Psoas muscle (tissue), 8 donors: ENCODE results near the gene RBP3. TPM values are rescaled to one million over a fixed set of nuclear protein-coding genes. Genes with fewer than 3 reads are reported as not detected.

Experiments used
- ATAC-seq, 4 donors: fragments of 200-7000 bp; cut with Tn5 transposase; one replicate each; pipeline ENCODE4 v1.9.1; 2020; ENCODE audit warnings: moderate library complexity in 3 of 4, mild to moderate bottlenecking in 2 of 4
- DNase-seq, 2 donors: peaks; one replicate each; pipeline ENCODE4 v3.0.0-alpha.2; 2020
- H3K27ac ChIP-seq: fragments of 200-600 bp; one replicate; pipeline ENCODE4 v1.8.0; 2022
- H3K27me3 ChIP-seq, 3 donors: fragments of 200-600 bp in 1 of 3; one replicate each; pipeline versions ENCODE4 v1.6.1 to v1.8.0; 2013 to 2022; ENCODE audit warnings: low read length in 2 of 3, mild to moderate bottlenecking in 2 of 3, moderate library complexity in 1 of 3; ENCODE audit not compliant: insufficient read depth in 3 of 3
- H3K36me3 ChIP-seq, 2 donors: fragments of 200-600 bp in 1 of 2; one replicate each; pipeline versions ENCODE4 v1.6.1 to v1.8.0; 2013 to 2022; ENCODE audit warnings: low read depth in 1 of 2, mild to moderate bottlenecking in 1 of 2, moderate library complexity in 1 of 2; ENCODE audit not compliant: insufficient read depth in 1 of 2
- H3K4me1 ChIP-seq: fragments of 200-600 bp; one replicate; pipeline ENCODE4 v1.8.0; 2022
- H3K4me3 ChIP-seq: fragments of 200-600 bp; one replicate; pipeline ENCODE4 v1.8.0; 2022; ENCODE audit warnings: mild to moderate bottlenecking
- H3K9me3 ChIP-seq: fragments of 200-600 bp; one replicate; pipeline ENCODE4 v1.8.0; 2022
- WGBS, 3 donors: extraction: QIAGEN DNeasy Blood & Tissue Kit; methylation state at CpG; one replicate each; pipeline versions ENCODE4 v1.1.6 to v1.1.7; 2013; 5-methylcytosine and 5-hydroxymethylcytosine counted together
- intact Hi-C, 2 donors: fragments of 100-400 bp; cut with DNase I; formaldehyde crosslinking; loops; one replicate each; pipeline versions ENCODE4 v1.11.0 to v1.14.2; 2022
- polyA plus RNA-seq, 3 donors: library from polyadenylated mRNA; stranded (reverse); fragments of 200-250 nt; gene quantifications; one replicate each; pipeline ENCODE4 v1.2.3, GENCODE V29; 2013
- total RNA-seq, 4 donors: library from RNA; stranded (reverse); fragmentation: NEBNext Ultra II Directional in 2 of 4; extraction: Animal tissue kit (Norgen Biotek cat#: 25700) in 2 of 4; gene quantifications; one replicate each; pipeline versions ENCODE4 v1.2.1 to v1.2.4, GENCODE V29; 2021 to 2023
- TF ChIP-seq, protein P1 (sequence below): fragments of 200-600 bp; IDR thresholded peaks from one replicate; pipeline ENCODE4 v1.8.0; 2022; ENCODE audit warnings: antibody characterized with exemption
- donor health status: healthy with polysubstance abuse.
- donor health status: DM: no; HTN: no; CAD: no; lungs with moderate emphysema.
- donor health status: Bipolar disorder and iron deficiency.
- donor health status: healthy.
- donor health status: DM: yes; HTN: yes; CAD: no.
- donor health status: DM: no; HTN: no; CAD: no.
- donor health status: DM: no; HTN: no; CAD: no.
- donor health status: DM: yes; HTN: yes; CAD: no.

Gene RBP3
- total and polyA plus RNA-seq, 7 donors, result not detected

- 91 to 94% (median 92%) methylated on average over 11 of the region's 11 CpGs for WGBS, 3 donors
- Histone ChIP-seq H3K27ac (no peak overlapping the region), H3K4me3 (no peak overlapping the region), H3K27me3 (no peaks in the 10 kb centered on the region), H3K9me3 (no peaks in the 10 kb centered on the region), H3K4me1 (no peaks in the 10 kb centered on the region), H3K36me3 (no peaks in the 10 kb centered on the region)
- no peak for ATAC-seq
- TF ChIP-seq, protein P1, sequence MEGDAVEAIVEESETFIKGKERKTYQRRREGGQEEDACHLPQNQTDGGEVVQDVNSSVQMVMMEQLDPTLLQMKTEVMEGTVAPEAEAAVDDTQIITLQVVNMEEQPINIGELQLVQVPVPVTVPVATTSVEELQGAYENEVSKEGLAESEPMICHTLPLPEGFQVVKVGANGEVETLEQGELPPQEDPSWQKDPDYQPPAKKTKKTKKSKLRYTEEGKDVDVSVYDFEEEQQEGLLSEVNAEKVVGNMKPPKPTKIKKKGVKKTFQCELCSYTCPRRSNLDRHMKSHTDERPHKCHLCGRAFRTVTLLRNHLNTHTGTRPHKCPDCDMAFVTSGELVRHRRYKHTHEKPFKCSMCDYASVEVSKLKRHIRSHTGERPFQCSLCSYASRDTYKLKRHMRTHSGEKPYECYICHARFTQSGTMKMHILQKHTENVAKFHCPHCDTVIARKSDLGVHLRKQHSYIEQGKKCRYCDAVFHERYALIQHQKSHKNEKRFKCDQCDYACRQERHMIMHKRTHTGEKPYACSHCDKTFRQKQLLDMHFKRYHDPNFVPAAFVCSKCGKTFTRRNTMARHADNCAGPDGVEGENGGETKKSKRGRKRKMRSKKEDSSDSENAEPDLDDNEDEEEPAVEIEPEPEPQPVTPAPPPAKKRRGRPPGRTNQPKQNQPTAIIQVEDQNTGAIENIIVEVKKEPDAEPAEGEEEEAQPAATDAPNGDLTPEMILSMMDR, result no peak
- intact Hi-C loops, result no loop called here
- DNase-seq, result no peak
These were observed 57.8 kb downstream of the RBP3 start for GRCh38 chr10:47405857-47406547.

DNA sequence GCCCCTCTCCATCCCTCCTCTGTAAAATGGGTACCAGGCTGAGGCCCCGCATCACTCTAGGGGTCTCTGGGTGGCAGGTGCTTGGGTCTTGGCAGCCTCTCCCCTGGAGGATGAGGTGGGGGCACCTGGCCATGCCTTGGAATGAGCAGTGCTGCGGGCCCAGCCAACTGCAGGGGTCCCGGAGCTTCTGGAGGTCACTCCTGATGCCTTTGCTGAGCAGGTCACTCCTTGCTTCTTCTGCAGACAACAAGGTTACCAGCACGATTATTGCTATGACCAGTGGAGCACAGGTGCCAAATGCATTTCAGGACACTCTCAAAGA, 58.3 kb downstream of the RBP3 start:
- TF ChIP-seq, protein P1, result no peak
- no peak for DNase-seq
- Histone ChIP-seq H3K27ac (no peak overlapping the region), H3K9me3 (no peaks in the 10 kb centered on the region), H3K36me3 (no peaks in the 10 kb centered on the region), H3K27me3 (no peaks in the 10 kb centered on the region), H3K4me3 (no peak overlapping the region), H3K4me1 (no peaks in the 10 kb centered on the region)
- ATAC-seq, result no peak
- intact Hi-C loops, result no loop called here
- 84 to 92% (median 89%) methylated on average over 4 of the region's 4 CpGs for WGBS, 3 donors

DNA sequence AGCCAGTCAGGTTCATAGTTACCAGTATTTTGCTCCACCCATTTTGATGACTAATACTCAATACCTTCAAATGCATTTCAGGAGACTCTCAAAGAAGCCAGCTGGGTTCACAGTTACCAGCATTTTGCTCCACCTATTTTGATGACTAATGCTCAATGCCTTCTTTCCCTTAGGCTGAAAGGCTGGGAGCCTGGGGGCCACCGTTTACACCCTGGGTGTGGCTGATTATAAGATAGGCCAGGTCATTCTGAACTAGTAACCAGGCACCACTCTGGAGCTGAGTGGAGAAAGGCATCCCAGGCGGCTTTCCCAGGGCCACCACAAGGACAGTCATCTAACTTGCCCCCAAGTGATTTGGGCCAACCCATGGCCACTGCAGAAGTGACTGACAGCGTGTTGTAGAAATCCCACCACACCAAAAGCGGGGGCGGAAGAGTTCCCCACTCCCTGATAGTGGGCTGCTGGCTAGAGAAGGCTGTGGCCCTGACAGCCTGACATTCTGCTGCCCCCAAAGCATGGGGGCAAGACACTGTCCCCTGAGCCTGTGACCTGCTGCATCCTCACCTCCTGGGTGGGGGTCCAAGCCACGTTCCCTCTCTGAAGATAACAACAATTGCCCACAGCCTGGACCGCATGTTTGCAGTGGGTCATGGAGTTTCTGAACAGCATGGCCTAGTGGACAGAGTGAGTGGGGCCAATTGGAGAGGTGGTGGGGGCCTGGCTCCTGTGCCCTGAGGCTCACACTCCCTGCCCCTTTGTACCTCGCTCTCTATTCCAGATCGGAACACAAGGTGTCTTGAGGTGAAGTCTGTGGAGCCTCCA, 58.9 kb downstream of the RBP3 start:
- WGBS, 3 donors, result 83 to 90% (median 90%) methylated on average over 9 of the region's 9 CpGs
- ATAC-seq, result no peak
- Histone ChIP-seq H3K4me3 (no peak overlapping the region), H3K27ac (no peak overlapping the region), H3K4me1 (no peaks in the 10 kb centered on the region), H3K9me3 (no peaks in the 10 kb centered on the region), H3K27me3 (no peaks in the 10 kb centered on the region), H3K36me3 (no peaks in the 10 kb centered on the region)
- DNase-seq, result no peak
- TF ChIP-seq, protein P1, result no peak
- intact Hi-C loops, result no loop called here

Other genes starting within 250 kb of the RBP3 start
- gene GDF10, start 48.2 kb upstream of the RBP3 start, total RNA-seq, result under 1 TPM in 2 of 4 donors, not detected in 2; 0.19 to 0.58 TPM
- under 1 TPM; 0.03 to 0.14 (median 0.05) TPM for gene GDF10, start 48.2 kb upstream of the RBP3 start, polyA plus RNA-seq
- gene GDF2, start 25.9 kb upstream of the RBP3 start, total RNA-seq, result not detected
- not detected for gene GDF2, start 25.9 kb upstream of the RBP3 start, polyA plus RNA-seq
- gene ZNF488, start 35.9 kb downstream of the RBP3 start, total RNA-seq, result under 1 TPM in 3 of 4 donors, not detected in 1; 0.07 to 0.15 (median 0.08) TPM
- under 1 TPM in 2 of 3 donors, not detected in 1; 0.03 to 0.04 TPM for gene ZNF488, start 35.9 kb downstream of the RBP3 start, polyA plus RNA-seq
- under 1 TPM in 1 of 4 donors, not detected in 3; 0.17 TPM for gene ANXA8, start 135.8 kb downstream of the RBP3 start, total RNA-seq
- under 1 TPM; 0.03 to 0.08 (median 0.05) TPM for gene ANXA8, start 135.8 kb downstream of the RBP3 start, polyA plus RNA-seq
- gene FAM25G, start 143.3 kb downstream of the RBP3 start, total RNA-seq, result not detected
- not detected for gene FAM25G, start 143.3 kb downstream of the RBP3 start, polyA plus RNA-seq
- 1 to 10 TPM; 1.1 to 2.7 (median 1.8) TPM for gene AGAP9, start 175.3 kb downstream of the RBP3 start, total RNA-seq
- gene AGAP9, start 175.3 kb downstream of the RBP3 start, polyA plus RNA-seq, result 1 to 10 TPM in 2 of 3 donors, under 1 TPM in 1; 0.82 to 2.3 (median 1.7) TPM